ENCODE results near the gene MATR3.
"Not testable (repeated sequence)": the region's sequence is repeated elsewhere in the genome, so short reads cannot be mapped to it uniquely, and the experiment has no call there.

The MATR3 gene

DNA sequence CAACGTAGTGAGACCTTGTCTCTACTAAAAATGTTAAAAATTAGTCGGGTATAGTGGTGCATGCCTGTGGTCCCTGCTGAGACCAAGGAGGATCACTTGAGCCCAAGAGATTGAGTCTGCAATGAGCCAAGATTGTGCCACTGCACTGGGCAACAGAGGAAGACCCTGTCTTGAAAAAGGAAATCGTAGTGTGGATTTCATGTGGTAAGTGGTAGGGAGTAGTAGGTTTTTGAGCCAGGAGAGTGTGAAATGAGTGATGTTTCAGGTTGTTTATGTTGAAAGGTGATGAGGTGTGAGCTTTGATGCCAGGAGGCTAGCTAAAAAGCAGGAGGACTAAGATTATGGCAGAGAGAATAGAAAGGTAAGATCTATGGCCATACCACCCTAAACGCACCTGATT is 5.9 kb downstream of the MATR3 start:
- no peak for DNase-seq

DNA sequence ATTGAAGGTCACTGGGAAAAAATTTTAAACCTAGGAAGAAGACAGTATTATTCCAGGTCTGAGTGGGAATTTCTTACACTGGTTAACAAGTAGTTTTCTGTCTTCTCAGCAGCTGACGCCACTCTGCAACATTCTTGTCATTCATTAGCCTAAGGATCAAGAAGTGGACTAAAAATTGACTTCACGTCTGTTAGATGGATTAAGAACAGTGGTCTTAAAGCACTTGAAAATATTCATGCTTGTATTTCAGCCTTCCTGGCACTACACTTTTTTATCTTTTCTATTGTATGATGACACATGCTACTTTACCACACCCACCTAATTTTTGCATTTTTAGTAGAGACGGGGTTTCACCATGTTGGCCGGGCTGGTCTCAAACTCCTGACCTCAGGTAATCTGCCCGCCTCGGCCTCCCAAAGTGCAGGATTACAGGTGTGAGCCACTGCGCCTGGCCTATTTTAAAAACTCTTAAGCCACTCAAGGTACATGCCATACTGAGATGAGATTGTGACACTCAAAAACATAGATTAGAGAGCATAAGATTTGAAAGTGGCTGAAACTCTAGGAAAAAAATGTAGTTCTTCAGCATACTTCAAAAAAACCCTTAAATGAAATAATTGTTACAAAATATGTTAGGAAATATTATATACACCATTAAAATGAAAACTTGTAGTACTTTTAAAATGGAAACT is 8.4 kb downstream of the MATR3 start:
- no peak for DNase-seq

DNA sequence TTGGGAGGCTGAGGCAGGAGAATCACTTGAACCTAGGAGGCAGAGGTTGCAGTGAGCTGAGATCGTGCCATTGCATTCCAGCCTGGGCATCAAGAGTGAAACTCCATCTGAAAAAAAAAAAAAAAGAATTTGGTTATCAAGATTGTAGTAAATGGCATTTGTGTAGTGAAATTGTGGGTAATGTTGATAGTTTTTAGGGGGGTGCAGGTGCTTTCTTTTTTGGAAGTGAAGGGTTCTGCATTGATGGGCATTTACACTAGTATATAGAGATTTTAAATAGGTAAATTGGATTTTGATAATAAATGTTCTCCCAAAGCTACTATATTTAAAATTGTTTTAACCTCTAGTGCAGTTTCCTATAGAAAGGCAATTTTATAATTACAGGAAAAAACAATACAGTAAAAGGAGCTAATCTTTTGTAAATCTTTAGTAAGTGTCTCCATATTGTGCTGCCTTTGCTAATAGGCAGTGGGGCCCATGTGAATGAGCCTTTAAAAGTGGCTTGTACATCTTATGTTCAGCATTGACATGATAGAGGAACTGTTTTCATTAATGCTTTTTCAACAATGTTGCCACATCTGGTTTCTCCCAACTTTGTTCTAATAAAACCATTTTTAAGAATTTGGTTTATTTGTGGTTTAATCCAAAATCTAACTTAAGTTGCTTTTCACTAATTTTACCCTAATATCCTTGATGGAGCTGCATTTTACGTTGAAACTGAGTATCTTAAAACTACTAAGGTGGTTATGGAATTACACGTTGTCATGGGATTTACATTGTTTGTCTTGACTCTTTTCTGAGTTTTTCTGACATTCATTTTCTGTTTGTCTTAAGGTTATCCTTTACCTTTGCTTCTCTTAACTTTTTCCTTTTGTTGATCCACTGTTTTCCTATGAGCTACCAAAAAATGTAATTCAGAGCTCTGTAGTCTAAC is 11.1 kb downstream of the MATR3 start:
- DNase-seq, result no peak

DNA sequence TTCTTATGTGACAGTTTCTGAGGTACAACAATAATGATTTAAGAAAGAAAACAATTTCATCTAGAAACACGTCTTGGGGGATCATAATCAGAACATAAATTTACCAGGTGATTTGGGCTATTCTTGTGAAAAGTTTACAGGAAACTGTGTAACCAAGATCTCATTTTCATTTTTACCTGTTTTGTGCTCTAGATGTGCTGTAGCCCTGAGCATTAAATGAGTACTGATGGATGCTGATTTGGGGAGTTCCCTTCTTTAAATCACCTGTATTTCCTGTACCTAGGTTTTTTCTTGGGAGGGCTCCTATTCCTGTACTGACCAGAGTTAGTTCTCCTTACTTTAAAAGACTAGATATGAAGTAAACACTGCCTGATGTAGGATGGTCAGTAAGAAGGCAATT is 12.7 kb downstream of the MATR3 start:
- DNase-seq, result no peak

DNA sequence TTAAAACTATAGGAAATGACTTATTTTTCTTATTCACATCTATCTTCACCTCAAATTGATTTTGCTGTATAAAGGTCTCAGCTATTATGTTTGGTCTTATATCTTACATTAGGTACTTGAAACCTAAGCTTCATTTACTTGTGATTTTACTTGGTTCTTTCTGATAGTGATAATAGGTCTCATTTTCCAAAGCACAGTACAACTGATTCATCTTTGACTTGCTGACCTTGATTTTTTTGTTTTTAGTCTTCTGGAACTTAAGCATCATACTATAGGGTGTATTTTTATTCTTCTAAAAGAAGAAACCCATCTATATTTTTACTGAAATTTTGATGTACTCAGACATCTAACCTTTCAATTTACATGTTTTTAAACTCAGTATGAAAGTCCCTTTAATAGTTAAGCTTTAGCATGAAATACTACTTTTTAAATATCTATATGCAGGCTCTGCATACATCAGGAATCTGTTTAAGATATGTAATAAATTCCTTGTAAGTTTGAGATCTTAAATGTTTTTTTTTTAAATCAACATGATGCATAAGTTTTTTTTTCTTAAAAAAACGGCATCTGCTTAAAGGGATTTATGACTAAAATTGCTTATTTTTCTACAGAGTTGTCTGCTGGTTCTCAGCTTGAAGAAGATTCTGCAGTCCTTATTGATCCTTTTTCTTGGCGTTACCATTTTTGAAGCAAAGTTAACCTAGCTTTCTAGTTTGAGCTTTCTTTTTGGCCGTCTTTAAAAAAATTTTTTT is 13.3 kb downstream of the MATR3 start:
- DNase-seq, result no peak

DNA sequence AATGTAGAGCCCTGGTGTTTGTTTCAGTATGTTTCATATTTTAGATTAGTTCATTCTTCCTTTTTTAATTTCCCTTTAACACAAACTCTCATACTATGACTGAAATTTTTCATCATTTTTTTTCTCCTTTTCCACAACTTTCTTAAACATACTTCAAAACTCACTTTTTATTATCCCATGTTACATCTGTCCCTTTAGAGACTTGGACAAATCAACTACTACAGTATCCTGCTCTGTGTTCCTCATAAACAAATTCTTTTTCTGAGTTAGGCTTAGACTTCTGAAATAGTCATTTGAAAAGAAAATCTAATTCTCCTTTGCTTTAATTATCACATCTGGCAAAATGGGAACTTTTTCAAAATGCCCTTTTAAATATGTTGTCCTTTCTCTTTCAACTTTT is 15.3 kb downstream of the MATR3 start:
- DNase-seq, result no peak

DNA sequence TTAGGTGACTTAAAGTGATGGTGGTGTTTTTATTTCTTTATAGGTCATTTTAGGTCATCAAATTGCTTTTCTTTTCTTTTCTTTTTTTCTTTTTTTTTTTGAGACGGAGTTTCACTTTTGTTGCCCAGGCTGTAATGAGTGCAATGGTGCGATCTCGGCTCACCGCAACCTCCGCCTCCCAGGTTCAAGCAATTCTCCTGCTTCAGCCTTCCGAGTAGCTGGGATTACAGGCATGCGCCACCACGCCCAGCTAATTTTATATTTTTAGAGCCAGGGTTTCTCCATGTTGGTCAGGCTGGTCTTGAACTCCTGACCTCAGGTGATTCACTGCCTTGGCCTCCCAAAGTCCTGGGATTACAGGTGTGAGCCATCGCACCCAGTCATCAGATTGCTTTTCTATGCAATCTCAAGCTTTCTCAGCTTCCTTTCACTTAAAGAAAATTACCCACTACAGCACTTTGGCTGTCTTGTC is 17.2 kb downstream of the MATR3 start:
- not testable (repeated sequence) for DNase-seq

DNA sequence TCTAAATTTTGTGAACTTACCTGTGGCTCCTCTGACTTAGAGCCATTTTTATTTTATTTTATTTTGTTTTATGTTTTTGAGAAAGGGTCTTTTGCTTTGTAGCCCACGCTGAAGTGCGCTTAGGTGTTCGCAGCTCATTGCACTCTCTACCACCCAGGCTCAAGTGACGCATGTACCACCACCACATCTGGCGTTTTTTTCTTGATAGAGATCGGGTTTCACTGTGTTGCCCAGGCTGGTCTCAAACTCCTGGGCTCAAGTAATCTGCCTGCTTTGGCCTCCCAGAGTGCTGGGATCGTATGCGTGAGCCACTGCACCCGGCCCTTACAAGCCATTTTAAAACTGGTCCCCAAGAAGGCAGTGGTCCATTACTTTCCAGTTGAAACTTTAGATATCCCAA is 18.5 kb downstream of the MATR3 start:
- no peak for DNase-seq

DNA sequence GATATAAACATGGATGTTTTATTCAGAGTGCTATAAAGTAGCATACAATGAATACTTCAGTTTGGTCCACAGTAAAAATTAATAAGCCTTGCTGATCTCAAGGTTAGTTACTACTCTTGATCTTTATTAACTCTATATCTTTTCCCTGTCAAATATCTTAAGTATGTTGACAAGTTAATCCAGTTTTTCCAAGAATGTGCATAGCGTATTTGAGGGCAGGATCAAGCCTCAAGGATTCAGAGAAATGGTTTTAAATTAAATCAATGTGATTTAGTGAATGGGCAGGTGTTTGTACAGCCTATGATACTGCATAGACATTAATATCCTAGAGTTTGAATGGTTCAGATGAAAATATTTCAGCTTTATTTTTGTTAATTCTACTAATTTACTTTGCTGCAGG is 20.7 kb downstream of the MATR3 start:
- no peak for DNase-seq

DNA sequence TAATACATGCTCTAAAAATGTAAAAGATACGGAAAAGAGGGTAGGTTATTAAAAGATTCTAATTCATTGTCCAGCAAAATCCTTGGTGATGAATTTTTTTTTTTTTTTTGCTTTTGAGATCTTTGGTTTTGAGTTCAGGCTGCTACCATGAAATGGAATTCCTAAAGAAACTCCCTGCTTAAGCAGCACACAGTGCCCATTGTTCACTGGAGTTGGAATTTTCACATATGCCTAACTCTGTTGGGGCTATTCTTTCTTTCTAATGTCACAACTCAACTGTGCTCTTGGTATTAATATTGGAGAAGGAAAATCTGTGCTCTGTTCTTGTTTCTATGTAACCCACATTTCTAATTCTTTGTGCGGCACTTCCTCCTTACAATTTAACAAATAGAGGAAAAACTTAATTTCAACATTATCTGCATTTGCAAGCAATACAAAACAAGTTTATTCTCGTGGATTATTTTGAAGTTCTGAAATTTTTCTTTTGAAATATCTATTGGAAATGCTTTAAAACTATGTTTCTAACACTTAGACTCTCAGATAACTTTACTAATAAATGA is 21.6 kb downstream of the MATR3 start:
- no peak for DNase-seq

DNA sequence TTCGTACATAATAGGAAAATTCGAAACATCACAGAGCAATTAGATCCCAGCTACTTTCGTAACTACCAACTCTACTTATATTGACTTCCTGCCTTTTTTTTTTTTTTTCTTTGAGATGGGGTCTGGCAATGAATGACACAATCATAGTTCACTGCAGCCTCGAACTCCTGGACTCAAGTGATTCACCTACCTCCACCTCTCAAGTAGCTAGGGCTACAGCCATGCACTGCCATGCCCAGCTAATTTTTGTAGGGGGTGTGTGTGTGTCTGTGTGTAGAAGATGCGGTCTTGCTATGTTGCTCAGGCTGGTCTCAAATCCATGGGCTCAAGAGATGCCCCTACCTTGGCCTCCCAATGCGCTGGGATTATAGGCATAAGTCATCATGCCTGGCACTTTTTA is 42.3 kb downstream of the MATR3 start:
- DNase-seq, result no peak

DNA sequence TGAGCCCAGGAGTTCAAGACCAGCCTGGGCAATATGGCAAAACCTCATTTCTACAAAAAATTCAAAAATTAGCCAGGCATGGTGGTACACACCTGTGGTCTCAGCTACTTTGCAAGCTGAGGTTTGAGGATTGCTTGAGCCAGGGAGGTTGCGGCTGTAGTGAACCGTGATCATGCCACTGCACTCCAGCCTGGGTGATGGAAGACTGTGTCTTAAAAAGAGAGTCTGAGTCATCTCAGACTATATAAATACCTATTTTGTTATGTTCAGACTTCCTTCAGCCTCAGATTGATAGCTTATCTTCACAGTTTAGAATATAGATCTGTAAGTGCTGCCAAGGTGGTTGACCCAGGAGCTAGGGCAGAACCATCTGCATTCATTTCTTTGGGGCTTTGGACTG is 46.5 kb downstream of the MATR3 start:
- no peak for DNase-seq

DNA sequence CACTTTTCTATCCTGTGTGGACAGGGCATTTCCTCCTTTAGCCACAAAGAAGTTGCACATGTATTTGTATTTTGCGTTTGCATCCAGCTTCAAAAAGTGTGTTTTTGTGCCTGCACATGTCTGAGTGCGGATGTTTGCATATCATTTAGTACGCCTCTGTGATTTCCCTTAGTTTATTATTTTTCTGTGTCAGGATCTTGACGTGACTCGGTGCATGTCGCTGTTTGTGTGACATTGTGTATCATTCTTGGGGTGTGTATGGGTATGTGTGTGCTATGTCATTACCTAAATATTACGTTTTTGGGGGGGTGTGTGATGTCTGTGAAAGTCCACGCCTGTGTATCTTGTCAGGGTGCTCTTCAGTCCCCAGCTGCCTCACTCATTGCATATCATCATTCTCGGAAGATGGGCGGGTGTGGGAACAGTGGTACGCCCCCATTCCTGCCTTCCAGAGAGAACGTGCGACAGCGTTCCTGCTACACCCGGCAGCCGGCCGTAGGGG is 47.7 kb downstream of the MATR3 start:
- DNase-seq, result no peak

DNA sequence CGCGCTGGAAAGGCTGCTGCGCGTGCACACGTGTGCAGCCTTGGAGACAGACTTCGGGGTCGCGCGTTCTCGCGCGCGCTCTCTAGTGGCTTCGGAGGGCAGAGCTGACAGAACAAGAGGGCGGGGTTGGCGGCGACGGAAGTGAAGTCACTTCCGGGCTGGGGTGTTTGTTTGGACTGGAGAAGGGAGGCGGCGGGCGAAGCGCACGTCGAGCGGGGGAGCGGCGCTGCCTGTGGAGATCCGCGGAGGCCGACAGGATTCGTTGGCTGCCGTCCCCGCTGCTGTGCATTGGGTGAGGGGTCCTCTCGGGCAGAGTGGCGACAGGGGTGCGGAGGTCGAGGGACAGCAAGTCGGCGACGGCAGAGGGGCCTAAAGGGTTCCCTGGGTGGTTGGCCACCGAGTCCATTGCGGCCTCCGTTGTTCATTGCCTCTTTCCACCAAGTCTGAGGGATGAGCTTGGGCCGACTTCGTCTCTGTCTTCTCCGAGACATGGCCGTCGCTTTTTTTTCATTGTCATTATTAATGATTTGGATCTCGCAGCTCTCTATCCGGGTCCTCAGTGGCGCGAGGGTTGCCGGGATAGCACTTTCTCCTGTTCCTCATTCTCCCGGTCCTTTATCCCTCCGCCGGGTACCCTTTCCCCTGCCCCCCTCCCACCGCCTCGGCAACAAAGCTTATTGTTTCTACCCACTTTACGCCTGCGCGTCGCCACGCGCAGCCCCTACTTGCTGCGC is 48.3 kb downstream of the MATR3 start, which contains the start of gene PAIP2:
Gene PAIP2 (plus strand): TSS at position 166 of the 734 bp plus-strand sequence. CDS start 21,931 bp downstream, outside the sequence.
- peak; percentile 96 for DNase-seq

DNA sequence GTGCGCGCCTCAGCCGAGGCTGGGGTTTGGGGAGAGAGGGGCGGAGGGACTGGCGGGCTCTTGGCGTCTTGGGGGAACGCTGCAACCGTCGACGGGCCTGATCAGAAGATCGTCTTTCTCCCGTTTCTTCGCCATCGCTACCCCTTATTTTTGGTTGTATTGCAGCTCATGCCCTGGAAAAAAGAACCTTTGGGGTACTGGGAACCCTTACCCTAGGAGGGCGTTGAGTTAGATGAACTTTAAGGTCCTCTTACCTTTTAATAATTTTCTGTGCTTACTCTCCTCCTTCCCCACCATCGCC is 48.8 kb downstream of the MATR3 start:
- DNase-seq, result no peak

DNA sequence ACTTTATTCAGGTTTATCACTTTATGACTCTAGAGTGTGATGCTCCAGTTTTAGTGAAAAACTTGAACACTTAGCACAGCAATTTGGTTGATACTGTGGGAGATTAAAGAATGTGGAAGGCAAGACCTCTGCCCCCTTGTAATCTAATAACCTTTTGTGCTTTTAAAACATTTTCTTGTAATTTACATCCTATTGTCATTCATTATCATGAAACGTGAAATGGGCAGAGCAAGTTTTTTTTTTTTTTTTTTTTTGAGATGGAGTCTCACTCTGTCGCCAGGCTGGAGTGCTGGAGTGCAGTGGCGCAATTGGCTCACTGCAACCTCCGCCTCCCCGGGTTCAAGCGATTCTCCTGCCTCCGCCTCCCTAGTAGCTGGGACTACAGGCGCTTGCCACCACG is 49.9 kb downstream of the MATR3 start:
- DNase-seq, result no peak

DNA sequence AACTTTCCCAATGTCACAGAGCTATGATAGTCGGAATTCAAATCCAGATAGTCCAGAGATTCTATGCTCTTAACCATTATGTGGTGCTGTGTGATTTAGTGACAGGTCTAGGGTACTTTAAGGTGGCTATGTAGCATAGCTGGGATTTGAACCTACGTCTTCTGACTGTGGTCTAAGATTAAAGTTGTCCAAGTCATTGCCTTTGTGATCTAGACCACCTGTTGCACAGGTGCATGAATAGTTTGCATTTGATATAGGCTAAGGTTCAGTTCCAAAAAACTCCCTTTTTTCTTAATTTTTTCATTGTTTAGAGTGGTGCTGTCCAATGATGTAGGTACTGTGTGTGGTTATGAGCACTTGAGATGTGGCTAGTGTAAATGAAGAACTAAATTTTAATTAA is 50.6 kb downstream of the MATR3 start:
- DNase-seq, result no peak

DNA sequence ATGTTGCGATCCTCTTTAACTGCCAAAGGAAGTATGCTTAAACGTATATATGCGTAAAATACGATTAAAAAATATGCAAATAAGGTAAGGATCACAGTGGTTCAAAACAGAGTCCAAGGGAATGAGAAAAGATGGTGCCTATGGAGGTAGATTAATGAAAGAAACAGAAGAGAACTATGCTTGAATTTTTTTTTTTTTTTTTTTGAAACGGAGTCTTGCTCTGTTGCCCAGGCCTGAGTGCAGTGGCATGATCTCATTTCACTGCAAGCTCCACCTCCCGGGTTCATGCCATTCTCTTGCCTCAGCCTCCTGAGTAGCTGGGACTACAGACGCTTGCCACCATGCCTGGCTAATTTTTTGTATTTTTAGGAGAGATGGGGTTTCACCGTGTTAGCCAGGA is 51.9 kb downstream of the MATR3 start:
- not testable (repeated sequence) for DNase-seq

DNA sequence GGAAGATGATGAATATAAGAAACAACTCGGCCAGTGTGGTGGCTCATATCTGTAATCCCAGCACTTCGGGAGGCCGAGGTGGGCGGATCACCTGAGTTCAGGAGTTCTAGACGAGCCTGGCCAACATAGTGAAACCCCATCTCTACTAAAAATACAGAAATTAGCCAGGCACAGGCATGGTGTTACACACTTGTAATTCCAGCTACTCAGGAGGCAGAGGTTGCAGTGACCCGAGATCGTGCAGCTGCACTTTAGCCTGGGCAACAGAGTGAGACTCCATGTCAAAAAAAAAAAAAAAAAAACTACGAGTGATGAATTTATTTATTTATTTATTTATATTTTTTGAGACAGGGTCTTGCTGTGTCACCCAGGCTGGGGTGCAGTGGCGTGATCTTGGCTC is 54.3 kb downstream of the MATR3 start:
- DNase-seq, result not testable (repeated sequence)

DNA sequence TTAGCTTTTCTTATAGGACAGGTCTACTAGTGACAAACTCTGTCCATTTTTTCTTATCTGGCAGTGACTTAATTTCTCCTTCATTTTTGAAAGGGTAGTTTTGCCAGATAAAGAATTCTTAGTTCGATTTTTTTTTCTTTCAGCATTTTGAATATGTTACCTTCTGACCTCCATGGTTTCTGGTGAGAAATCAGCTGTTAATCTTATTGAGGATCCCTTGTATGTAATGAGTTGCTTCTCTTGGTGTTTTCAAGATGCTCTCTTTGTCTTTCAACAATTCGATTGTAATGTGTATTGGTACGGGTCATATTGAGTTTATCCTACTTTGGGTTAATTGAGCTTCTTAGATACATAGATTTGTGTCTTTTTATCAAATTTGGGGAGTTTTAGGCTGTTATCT is 60.6 kb downstream of the MATR3 start:
- no peak for DNase-seq

DNA sequence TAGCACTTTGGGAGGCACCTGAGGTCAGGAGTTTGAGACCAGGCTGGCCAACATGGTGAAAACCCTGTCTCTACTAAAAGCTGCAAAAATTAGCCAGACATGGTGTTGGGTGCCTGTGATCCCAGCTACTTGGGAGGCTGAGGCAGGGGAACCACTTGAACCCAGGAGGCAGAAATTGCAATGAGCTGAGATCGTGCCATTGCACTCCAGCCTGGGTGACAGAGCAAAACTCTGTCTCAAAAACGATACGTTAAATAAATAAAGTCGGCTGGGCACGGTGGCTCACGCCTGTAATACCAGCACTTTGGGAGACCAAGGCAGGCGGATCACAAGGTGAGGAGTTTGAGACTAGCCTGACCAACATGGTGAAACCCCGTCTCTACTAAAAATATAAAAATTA is 62.4 kb downstream of the MATR3 start:
- DNase-seq, result not testable (repeated sequence)

DNA sequence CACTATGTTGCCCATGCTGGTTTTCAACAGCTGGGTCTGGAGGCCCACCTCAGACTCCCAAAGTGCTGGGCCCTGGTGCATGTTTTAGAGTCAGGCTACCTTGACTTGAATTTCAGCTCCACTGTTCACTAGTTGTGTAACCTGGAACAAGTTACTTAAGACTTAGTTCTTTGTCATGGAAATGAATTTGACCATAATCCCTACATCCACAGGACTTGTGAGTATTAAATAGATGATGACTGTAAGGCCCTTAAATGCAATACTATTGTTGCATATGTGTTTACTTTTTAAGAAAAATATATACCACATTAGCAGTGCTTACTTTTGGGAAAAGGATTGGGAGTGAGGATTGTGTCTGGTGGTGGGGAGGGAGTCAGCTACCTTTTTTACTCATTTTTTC is 64.5 kb downstream of the MATR3 start:
- DNase-seq, result no peak
